ENCODE data around the gene MS4A15.
"Not testable (repeated sequence)": the region's sequence is repeated elsewhere in the genome, so short reads cannot be mapped to it uniquely, and the experiment has no call there.

The MS4A15 gene

GRCh38 chr11:60821827-60822599 is 65.3 kb downstream of the MS4A15 start:
- DNase-seq (ENCODE audit: low spot score): no peak
- Histone ChIP-seq H2BK120ac (ENCODE audit: low read depth, low read length) (no peak overlapping the region), H3K27ac (replicated peaks; ENCODE audit: low read length) (no peak overlapping the region), H3K79me1 (ENCODE audit: low read depth, low read length) (no peaks in the 10 kb centered on the region), H3K36me3 (replicated peaks in 1 of 2; ENCODE audit: control insufficient read depth in 2 of 2, insufficient read depth in 2 of 2, low read length in 2 of 2) (no peaks in the 10 kb centered on the region), H4K91ac (ENCODE audit: low read depth, low read length, poor library complexity) (no peak overlapping the region), H2AFZ (ENCODE audit: low read length) (no peak overlapping the region), H3K14ac (ENCODE audit: low read length) (no peak overlapping the region), H2AK5ac (ENCODE audit: low read depth, low read length) (peak overlapping the region; percentile 22), H3K4ac (ENCODE audit: low read length) (no peak overlapping the region), H3K4me3 (ENCODE audit: low read length in 2 of 2) (no peak overlapping the region), H2BK15ac (ENCODE audit: low read length) (no peak overlapping the region), H2BK12ac (ENCODE audit: low read length) (no peak overlapping the region), H3K27me3 (ENCODE audit: control insufficient read depth in 3 of 3, insufficient read depth in 3 of 3, low read depth in 1 of 3, low read length in 3 of 3) (peaks cover 0 to 10% (median 0%) of the 10 kb centered on the region in 3 experiments), H2BK5ac (ENCODE audit: low read length) (no peak overlapping the region), H3K4me2 (ENCODE audit: insufficient read depth, low read length, poor library complexity, severe bottlenecking) (no peak overlapping the region), H3K4me1 (ENCODE audit: control insufficient read depth in 2 of 2, insufficient read depth in 1 of 2, low read depth in 1 of 2, low read length in 2 of 2) (no peaks in the 10 kb centered on the region), H3K18ac (ENCODE audit: low read length) (no peak overlapping the region), H3K9ac (ENCODE audit: low read depth, low read length, poor library complexity) (no peak overlapping the region), H4K8ac (ENCODE audit: low read depth, low read length) (no peak overlapping the region), H3K9me3 (replicated peaks in 1 of 2; ENCODE audit: control insufficient read depth in 2 of 2, insufficient read depth in 1 of 2, low read depth in 1 of 2, low read length in 2 of 2) (peaks cover 7% of the 10 kb centered on the region in 2 donors), H3K23ac (ENCODE audit: low read depth, low read length, poor library complexity) (no peak overlapping the region)
- WGBS, 2 donors (ENCODE audit: extremely low coverage in 2 of 2, insufficient read length in 2 of 2, insufficient replicate concordance in 1 of 2): no CpG with 5 or more reads among the region's 15 CpGs

GRCh38 chr11:60823745-60824306 is 67.2 kb downstream of the MS4A15 start:
- H3K4ac ChIP-seq (ENCODE audit: low read length); H3K23ac ChIP-seq (ENCODE audit: low read depth, low read length, poor library complexity); H2BK120ac ChIP-seq (ENCODE audit: low read depth, low read length); H3K4me1 ChIP-seq (ENCODE audit: control insufficient read depth in 2 of 2, insufficient read depth in 1 of 2, low read depth in 1 of 2, low read length in 2 of 2); H2BK5ac ChIP-seq (ENCODE audit: low read length); H2BK12ac ChIP-seq (ENCODE audit: low read length); H3K9ac ChIP-seq (ENCODE audit: low read depth, low read length, poor library complexity); H3K36me3 ChIP-seq (replicated peaks in 1 of 2; ENCODE audit: control insufficient read depth in 2 of 2, insufficient read depth in 2 of 2, low read length in 2 of 2); H3K27ac ChIP-seq (replicated peaks; ENCODE audit: low read length); H3K18ac ChIP-seq (ENCODE audit: low read length); H4K8ac ChIP-seq (ENCODE audit: low read depth, low read length); H3K79me1 ChIP-seq (ENCODE audit: low read depth, low read length); H2AK5ac ChIP-seq (ENCODE audit: low read depth, low read length); H2BK15ac ChIP-seq (ENCODE audit: low read length); H2AFZ ChIP-seq (ENCODE audit: low read length); H3K4me3 ChIP-seq (ENCODE audit: low read length in 2 of 2); H3K9me3 ChIP-seq (replicated peaks in 1 of 2; ENCODE audit: control insufficient read depth in 2 of 2, insufficient read depth in 1 of 2, low read depth in 1 of 2, low read length in 2 of 2); DNase-seq (ENCODE audit: low spot score); H4K91ac ChIP-seq (ENCODE audit: low read depth, low read length, poor library complexity); H3K14ac ChIP-seq (ENCODE audit: low read length); H3K4me2 ChIP-seq (ENCODE audit: insufficient read depth, low read length, poor library complexity, severe bottlenecking): not testable (repeated sequence)
- peaks cover 0 to 13% (median 0%) of the 10 kb centered on the region in 3 experiments for H3K27me3 ChIP-seq (ENCODE audit: control insufficient read depth in 3 of 3, insufficient read depth in 3 of 3, low read depth in 1 of 3, low read length in 3 of 3)
- WGBS, 2 donors (ENCODE audit: extremely low coverage in 2 of 2, insufficient read length in 2 of 2, insufficient replicate concordance in 1 of 2): no CpG with 5 or more reads among the region's 5 CpGs

- Histone ChIP-seq H2BK5ac (ENCODE audit: low read length) (no peak overlapping the region), H2BK120ac (ENCODE audit: low read depth, low read length) (no peak overlapping the region), H2BK12ac (ENCODE audit: low read length) (no peak overlapping the region), H3K9me3 (replicated peaks in 1 of 2; ENCODE audit: control insufficient read depth in 2 of 2, insufficient read depth in 1 of 2, low read depth in 1 of 2, low read length in 2 of 2) (no peaks in the 10 kb centered on the region), H3K4me3 (ENCODE audit: low read length in 2 of 2) (no peak overlapping the region), H3K9ac (ENCODE audit: low read depth, low read length, poor library complexity) (no peak overlapping the region), H2BK15ac (ENCODE audit: low read length) (no peak overlapping the region), H3K18ac (ENCODE audit: low read length) (no peak overlapping the region), H3K4me2 (ENCODE audit: insufficient read depth, low read length, poor library complexity, severe bottlenecking) (no peak overlapping the region), H3K4me1 (ENCODE audit: control insufficient read depth in 2 of 2, insufficient read depth in 1 of 2, low read depth in 1 of 2, low read length in 2 of 2) (no peaks in the 10 kb centered on the region), H3K14ac (ENCODE audit: low read length) (no peak overlapping the region), H4K8ac (ENCODE audit: low read depth, low read length) (no peak overlapping the region), H2AK5ac (ENCODE audit: low read depth, low read length) (no peak overlapping the region), H2AFZ (ENCODE audit: low read length) (no peak overlapping the region), H4K91ac (ENCODE audit: low read depth, low read length, poor library complexity) (no peak overlapping the region), H3K27ac (replicated peaks; ENCODE audit: low read length) (no peak overlapping the region), H3K4ac (ENCODE audit: low read length) (no peak overlapping the region), H3K23ac (ENCODE audit: low read depth, low read length, poor library complexity) (no peak overlapping the region), H3K36me3 (replicated peaks in 1 of 2; ENCODE audit: control insufficient read depth in 2 of 2, insufficient read depth in 2 of 2, low read length in 2 of 2) (no peaks in the 10 kb centered on the region), H3K27me3 (ENCODE audit: control insufficient read depth in 3 of 3, insufficient read depth in 3 of 3, low read depth in 1 of 3, low read length in 3 of 3) (peaks cover 0 to 11% (median 0%) of the 10 kb centered on the region in 3 experiments), H3K79me1 (ENCODE audit: low read depth, low read length) (no peaks in the 10 kb centered on the region)
- no CpG with 5 or more reads among the region's 5 CpGs for WGBS, 2 donors (ENCODE audit: extremely low coverage in 2 of 2, insufficient read length in 2 of 2, insufficient replicate concordance in 1 of 2)
- no peak for DNase-seq (ENCODE audit: low spot score)
These were observed 68.5 kb downstream of the MS4A15 start for GRCh38 chr11:60825118-60825517.

GRCh38 chr11:60825790-60826189 is 69.1 kb downstream of the MS4A15 start:
- Histone ChIP-seq H3K23ac (ENCODE audit: low read depth, low read length, poor library complexity) (no peak overlapping the region), H4K91ac (ENCODE audit: low read depth, low read length, poor library complexity) (no peak overlapping the region), H3K27ac (replicated peaks; ENCODE audit: low read length) (no peak overlapping the region), H3K9me3 (replicated peaks in 1 of 2; ENCODE audit: control insufficient read depth in 2 of 2, insufficient read depth in 1 of 2, low read depth in 1 of 2, low read length in 2 of 2) (no peaks in the 10 kb centered on the region), H3K4ac (ENCODE audit: low read length) (no peak overlapping the region), H4K8ac (ENCODE audit: low read depth, low read length) (no peak overlapping the region), H2BK5ac (ENCODE audit: low read length) (no peak overlapping the region), H3K9ac (ENCODE audit: low read depth, low read length, poor library complexity) (no peak overlapping the region), H3K14ac (ENCODE audit: low read length) (peak overlapping the region; percentile 79), H2BK120ac (ENCODE audit: low read depth, low read length) (no peak overlapping the region), H3K4me3 (ENCODE audit: low read length in 2 of 2) (no peak overlapping the region), H3K18ac (ENCODE audit: low read length) (no peak overlapping the region), H2AK5ac (ENCODE audit: low read depth, low read length) (no peak overlapping the region), H3K4me2 (ENCODE audit: insufficient read depth, low read length, poor library complexity, severe bottlenecking) (no peak overlapping the region), H3K27me3 (ENCODE audit: control insufficient read depth in 3 of 3, insufficient read depth in 3 of 3, low read depth in 1 of 3, low read length in 3 of 3) (peaks cover 0 to 11% (median 0%) of the 10 kb centered on the region in 3 experiments), H3K4me1 (ENCODE audit: control insufficient read depth in 2 of 2, insufficient read depth in 1 of 2, low read depth in 1 of 2, low read length in 2 of 2) (no peaks in the 10 kb centered on the region), H2AFZ (ENCODE audit: low read length) (no peak overlapping the region), H3K79me1 (ENCODE audit: low read depth, low read length) (no peaks in the 10 kb centered on the region), H2BK12ac (ENCODE audit: low read length) (no peak overlapping the region), H2BK15ac (ENCODE audit: low read length) (no peak overlapping the region), H3K36me3 (replicated peaks in 1 of 2; ENCODE audit: control insufficient read depth in 2 of 2, insufficient read depth in 2 of 2, low read length in 2 of 2) (no peaks in the 10 kb centered on the region)
- WGBS, 2 donors (ENCODE audit: extremely low coverage in 2 of 2, insufficient read length in 2 of 2, insufficient replicate concordance in 1 of 2): no CpG with 5 or more reads among the region's 6 CpGs
- no peak for DNase-seq (ENCODE audit: low spot score)

Measured in neuronal stem cell (in vitro differentiated cells).